SU-DHL-6 (cell line): ENCODE data around the gene ELAVL1.

Experiments used
- EZH2phosphoT487 ChIP-seq: fragments of 200-600 bp; sonication (generic), shearing (Covaris generic); conservative IDR thresholded peaks from 2 replicates; pipeline ENCODE4 v1.6.1; 2018; ENCODE audit warnings: mild to moderate bottlenecking, antibody characterized with exemption, low read length, moderate library complexity, mixed read lengths
- TF ChIP-seq, protein P1 (sequence below): fragments of 200-600 bp; sonication (generic); IDR thresholded peaks from one replicate; pipeline ENCODE4 v1.5.1; 2017; ENCODE audit warnings: antibody characterized with exemption, mild to moderate bottlenecking, low read length, moderate library complexity; ENCODE audit not compliant: insufficient read depth, poor library complexity, severe bottlenecking

DNA sequence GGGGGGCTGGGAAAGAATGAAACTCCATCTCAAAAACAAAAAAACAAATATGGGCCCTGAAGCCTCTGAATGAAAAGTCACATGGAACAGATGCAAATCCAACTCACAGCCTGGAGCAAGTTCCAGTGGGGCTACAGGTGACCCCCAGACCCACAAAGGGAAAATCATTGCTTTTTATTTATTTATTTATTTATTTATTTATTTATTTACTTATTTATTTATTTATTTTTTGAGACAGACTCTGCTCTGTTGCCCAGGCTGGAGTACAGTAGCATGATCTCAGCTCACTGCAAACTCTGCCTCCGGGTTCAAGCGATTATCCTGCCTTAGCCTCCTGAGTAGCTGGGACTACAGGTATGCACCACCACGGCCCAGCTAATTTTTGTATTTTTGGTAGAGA, 33.8 kb upstream of the ELAVL1 start:
- TF ChIP-seq, protein P1, sequence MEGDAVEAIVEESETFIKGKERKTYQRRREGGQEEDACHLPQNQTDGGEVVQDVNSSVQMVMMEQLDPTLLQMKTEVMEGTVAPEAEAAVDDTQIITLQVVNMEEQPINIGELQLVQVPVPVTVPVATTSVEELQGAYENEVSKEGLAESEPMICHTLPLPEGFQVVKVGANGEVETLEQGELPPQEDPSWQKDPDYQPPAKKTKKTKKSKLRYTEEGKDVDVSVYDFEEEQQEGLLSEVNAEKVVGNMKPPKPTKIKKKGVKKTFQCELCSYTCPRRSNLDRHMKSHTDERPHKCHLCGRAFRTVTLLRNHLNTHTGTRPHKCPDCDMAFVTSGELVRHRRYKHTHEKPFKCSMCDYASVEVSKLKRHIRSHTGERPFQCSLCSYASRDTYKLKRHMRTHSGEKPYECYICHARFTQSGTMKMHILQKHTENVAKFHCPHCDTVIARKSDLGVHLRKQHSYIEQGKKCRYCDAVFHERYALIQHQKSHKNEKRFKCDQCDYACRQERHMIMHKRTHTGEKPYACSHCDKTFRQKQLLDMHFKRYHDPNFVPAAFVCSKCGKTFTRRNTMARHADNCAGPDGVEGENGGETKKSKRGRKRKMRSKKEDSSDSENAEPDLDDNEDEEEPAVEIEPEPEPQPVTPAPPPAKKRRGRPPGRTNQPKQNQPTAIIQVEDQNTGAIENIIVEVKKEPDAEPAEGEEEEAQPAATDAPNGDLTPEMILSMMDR, result no peak
- no peak for TF ChIP-seq EZH2phosphoT487
